MM.1S (cell line): ENCODE measurements around the gene JPT2.

ENCODE experiments used
- DNase-seq: peaks from one replicate; pipeline ENCODE4 v3.0.0-alpha.2; 2015
- H2AFZ ChIP-seq: fragments of 300-600 bp; sonication (generic); 2 replicates; pipeline ENCODE4 v1.6.0; 2016; ENCODE audit warnings: antibody characterized with exemption, low read length
- H3F3A ChIP-seq: fragments of 300-600 bp; sonication (generic); 2 replicates; pipeline ENCODE4 v1.6.1; 2016; ENCODE audit warnings: mild to moderate bottlenecking, antibody characterized with exemption, low read length, moderate library complexity, mixed read lengths; ENCODE audit not compliant: insufficient read depth
- H3K27ac ChIP-seq: fragments of 300-600 bp; sonication (generic); 2 replicates; pipeline ENCODE4 v1.5.1; 2016; ENCODE audit warnings: mild to moderate bottlenecking, low read length
- H3K27me3 ChIP-seq: fragments of 300-600 bp; sonication (generic); replicated peaks from 2 replicates; pipeline ENCODE4 v1.6.0; 2016; ENCODE audit warnings: low read length; ENCODE audit not compliant: insufficient read depth
- H3K36me3 ChIP-seq: fragments of 300-600 bp; sonication (generic); replicated peaks from 2 replicates; pipeline ENCODE4 v1.6.1; 2016; ENCODE audit warnings: mild to moderate bottlenecking, low read length, mixed read lengths; ENCODE audit not compliant: insufficient read depth
- H3K4me1 ChIP-seq: fragments of 300-600 bp; sonication (generic); 2 replicates; pipeline ENCODE4 v1.6.1; 2016; ENCODE audit warnings: low read length, mixed read lengths
- H3K4me2 ChIP-seq: fragments of 300-600 bp; sonication (generic); 2 replicates; pipeline ENCODE4 v1.6.0; 2016; ENCODE audit warnings: low read depth, low read length
- H3K4me3 ChIP-seq: fragments of 300-600 bp; sonication (generic); 2 replicates; pipeline ENCODE4 v1.5.1; 2016; ENCODE audit warnings: low read length, mixed read lengths
- H3K79me2 ChIP-seq: fragments of 300-600 bp; sonication (generic); 2 replicates; pipeline ENCODE4 v1.6.1; 2016; ENCODE audit warnings: mixed run types, low read length, mixed read lengths
- H3K9ac ChIP-seq: fragments of 300-600 bp; sonication (generic); 2 replicates; pipeline ENCODE4 v1.6.1; 2016; ENCODE audit warnings: low read length, mixed read lengths
- H3K9me2 ChIP-seq: fragments of 300-600 bp; sonication (generic); replicated peaks from 2 replicates; pipeline ENCODE4 v1.6.1; 2016; ENCODE audit warnings: mild to moderate bottlenecking, low read length, mixed read lengths; ENCODE audit not compliant: insufficient read depth
- H3K9me3 ChIP-seq: fragments of 300-600 bp; sonication (generic); replicated peaks from 2 replicates; pipeline ENCODE4 v1.6.1; 2016; ENCODE audit warnings: mild to moderate bottlenecking, low read length, mixed read lengths; ENCODE audit not compliant: insufficient read depth
- H4K20me1 ChIP-seq: fragments of 300-600 bp; sonication (generic); 2 replicates; pipeline ENCODE4 v1.6.1; 2016; ENCODE audit warnings: mild to moderate bottlenecking, low read length, moderate library complexity, mixed read lengths; ENCODE audit not compliant: insufficient read depth
- EZH2 ChIP-seq: fragments of 300-600 bp; sonication (generic); optimal IDR thresholded peaks from 2 replicates; pipeline ENCODE3; 2017; ENCODE audit warnings: low read depth, mild to moderate bottlenecking, antibody characterized with exemption, low read length, mixed read lengths
- EZH2phosphoT487 ChIP-seq: fragments of 300-600 bp; sonication (generic); IDR thresholded peaks from 2 replicates; pipeline ENCODE4 v1.6.1; 2018; ENCODE audit warnings: antibody characterized with exemption, low read length
- TF ChIP-seq, protein P1 (sequence below): fragments of 300-600 bp; sonication (generic); IDR thresholded peaks from 2 replicates; pipeline ENCODE4 v1.5.1; 2016; ENCODE audit warnings: antibody characterized with exemption, low read length, mixed read lengths

The JPT2 gene

DNA sequence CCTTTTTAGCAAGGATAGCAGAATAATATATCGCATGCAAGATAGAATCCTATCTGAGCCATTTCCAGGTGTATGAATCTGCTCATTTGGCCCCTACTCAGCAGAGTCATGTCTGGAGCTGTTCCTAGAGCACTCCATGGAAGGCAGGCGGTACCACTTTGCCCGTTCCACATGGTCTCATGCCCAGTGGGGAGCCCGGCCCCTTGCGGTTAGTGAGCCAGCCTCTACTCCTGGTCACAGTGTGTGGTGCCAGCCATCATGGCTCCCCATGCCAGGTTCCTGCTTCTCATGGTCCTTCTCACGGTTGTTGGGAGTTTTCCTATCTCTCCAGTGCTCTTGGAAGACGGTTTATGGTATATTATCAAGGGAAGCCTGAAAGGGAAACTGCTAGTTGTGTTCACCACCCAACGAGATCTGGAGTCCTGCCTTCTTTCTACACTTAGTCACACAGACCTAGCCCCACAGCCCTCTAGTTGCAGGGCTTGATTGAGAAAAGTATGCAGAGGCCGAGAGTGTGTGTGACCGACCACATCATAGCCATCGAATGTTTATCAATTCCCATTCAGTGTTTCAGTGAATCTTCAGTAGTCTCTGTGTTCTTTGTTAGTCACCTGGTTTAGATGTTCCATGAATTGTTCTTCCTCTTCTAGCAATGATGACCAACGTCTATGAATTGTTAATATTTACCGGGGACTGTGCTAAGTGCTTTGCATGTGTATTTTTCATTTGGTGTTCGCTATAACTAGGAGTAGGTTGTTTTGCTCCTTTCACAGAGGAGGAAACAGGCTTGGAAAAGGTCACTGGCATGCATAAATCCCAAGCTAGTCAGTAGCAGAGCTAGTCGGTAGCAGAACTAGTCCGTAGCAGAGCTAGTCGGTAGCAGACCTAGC, 9.6 kb downstream of the JPT2 start:
- no peak overlapping the region for H3K4me2 ChIP-seq
- H3K27me3 ChIP-seq: no peaks in the 10 kb centered on the region
- no peak overlapping the region for H3K4me3 ChIP-seq
- H3K9me3 ChIP-seq: no peaks in the 10 kb centered on the region
- no peak for TF ChIP-seq EZH2
- no peak for TF ChIP-seq EZH2phosphoT487
- TF ChIP-seq, protein P1, sequence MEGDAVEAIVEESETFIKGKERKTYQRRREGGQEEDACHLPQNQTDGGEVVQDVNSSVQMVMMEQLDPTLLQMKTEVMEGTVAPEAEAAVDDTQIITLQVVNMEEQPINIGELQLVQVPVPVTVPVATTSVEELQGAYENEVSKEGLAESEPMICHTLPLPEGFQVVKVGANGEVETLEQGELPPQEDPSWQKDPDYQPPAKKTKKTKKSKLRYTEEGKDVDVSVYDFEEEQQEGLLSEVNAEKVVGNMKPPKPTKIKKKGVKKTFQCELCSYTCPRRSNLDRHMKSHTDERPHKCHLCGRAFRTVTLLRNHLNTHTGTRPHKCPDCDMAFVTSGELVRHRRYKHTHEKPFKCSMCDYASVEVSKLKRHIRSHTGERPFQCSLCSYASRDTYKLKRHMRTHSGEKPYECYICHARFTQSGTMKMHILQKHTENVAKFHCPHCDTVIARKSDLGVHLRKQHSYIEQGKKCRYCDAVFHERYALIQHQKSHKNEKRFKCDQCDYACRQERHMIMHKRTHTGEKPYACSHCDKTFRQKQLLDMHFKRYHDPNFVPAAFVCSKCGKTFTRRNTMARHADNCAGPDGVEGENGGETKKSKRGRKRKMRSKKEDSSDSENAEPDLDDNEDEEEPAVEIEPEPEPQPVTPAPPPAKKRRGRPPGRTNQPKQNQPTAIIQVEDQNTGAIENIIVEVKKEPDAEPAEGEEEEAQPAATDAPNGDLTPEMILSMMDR: no peak
- H3K79me2 ChIP-seq: peaks cover 89% of the 10 kb centered on the region
- peaks cover 11% of the 10 kb centered on the region for H4K20me1 ChIP-seq
- H3K9me2 ChIP-seq: no peaks in the 10 kb centered on the region
- H3K27ac ChIP-seq: no peak overlapping the region
- no peaks in the 10 kb centered on the region for H3K4me1 ChIP-seq
- H3F3A ChIP-seq: no peaks in the 10 kb centered on the region
- H2AFZ ChIP-seq: no peak overlapping the region
- no peak for DNase-seq
- H3K9ac ChIP-seq: no peak overlapping the region
- H3K36me3 ChIP-seq: no peaks in the 10 kb centered on the region; the same call in 1 of the 2 replicates

DNA sequence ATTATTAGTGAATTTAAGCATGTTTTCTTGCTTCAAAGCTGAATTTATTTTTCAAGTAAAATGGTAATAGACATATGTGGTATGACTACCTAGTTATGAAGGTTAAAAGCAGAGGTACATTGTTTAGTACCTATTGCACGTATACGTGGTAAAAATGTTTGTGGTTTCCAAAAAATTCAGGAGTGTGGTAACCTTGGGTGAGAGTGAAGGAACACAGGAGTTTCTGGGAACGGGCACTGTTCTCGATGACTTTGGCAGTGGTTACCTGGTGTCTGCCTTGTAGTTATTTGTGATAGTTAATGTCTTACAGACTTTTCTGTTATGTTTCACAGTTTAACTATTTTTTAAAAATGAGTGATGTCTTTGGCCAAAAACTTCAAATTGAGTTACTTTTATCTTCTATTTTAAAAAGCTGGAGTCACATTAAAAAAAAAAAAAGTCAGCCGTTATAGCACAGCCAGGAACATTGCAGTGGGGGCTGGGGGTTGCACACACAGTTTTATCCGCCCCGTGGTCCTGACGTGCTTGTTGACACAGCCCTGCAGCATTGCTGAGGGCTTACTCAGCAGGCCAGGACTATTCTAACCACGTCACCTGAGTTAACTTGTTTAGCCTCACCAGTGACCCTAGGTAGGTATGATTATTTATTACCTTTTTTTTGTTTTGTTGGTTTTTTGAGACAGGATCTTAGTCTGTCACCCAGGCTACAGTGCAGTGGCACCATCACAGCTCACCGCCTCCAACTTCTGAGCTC, 10.9 kb downstream of the JPT2 start:
- no peaks in the 10 kb centered on the region for H3K27me3 ChIP-seq
- H3K9me3 ChIP-seq: no peaks in the 10 kb centered on the region
- H3K36me3 ChIP-seq: peaks cover 4% of the 10 kb centered on the region; the same call in 1 of the 2 replicates
- no peak for DNase-seq
- H4K20me1 ChIP-seq: peaks cover 11% of the 10 kb centered on the region
- no peak overlapping the region for H3K9ac ChIP-seq
- no peak overlapping the region for H3K4me2 ChIP-seq
- no peak for TF ChIP-seq EZH2
- TF ChIP-seq EZH2phosphoT487: no peak
- TF ChIP-seq, protein P1: no peak
- no peaks in the 10 kb centered on the region for H3F3A ChIP-seq
- peaks cover 88% of the 10 kb centered on the region for H3K79me2 ChIP-seq
- H3K4me1 ChIP-seq: no peaks in the 10 kb centered on the region
- H3K27ac ChIP-seq: no peak overlapping the region
- no peaks in the 10 kb centered on the region for H3K9me2 ChIP-seq
- H2AFZ ChIP-seq: no peak overlapping the region
- no peak overlapping the region for H3K4me3 ChIP-seq

DNA sequence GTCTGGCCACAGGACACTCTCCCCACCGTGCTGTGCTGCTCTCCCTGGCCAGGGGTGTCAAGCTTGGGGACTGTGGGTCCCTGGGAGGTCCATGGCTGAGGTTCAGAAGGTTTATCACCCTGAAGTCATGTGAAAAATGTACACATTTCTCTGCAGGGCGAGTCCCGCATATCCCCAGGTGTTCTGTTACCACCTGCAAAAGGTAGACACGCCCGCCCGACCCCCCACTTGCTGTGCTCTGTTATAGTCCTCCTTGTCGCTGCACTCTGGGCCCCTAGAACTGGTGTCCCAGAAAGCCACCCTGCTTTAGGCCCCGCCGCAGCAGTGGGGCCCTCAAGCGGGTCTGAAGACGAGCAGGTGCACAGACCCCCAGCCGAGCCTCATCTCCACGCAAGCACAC, 11.8 kb downstream of the JPT2 start:
- no peaks in the 10 kb centered on the region for H3K4me1 ChIP-seq
- H3F3A ChIP-seq: no peaks in the 10 kb centered on the region
- H2AFZ ChIP-seq: no peak overlapping the region
- no peaks in the 10 kb centered on the region for H3K9me2 ChIP-seq
- H3K79me2 ChIP-seq: peaks cover 85% of the 10 kb centered on the region
- H3K36me3 ChIP-seq: peaks cover 4% of the 10 kb centered on the region; the same call in 1 of the 2 replicates
- H3K27me3 ChIP-seq: no peaks in the 10 kb centered on the region
- H3K9me3 ChIP-seq: no peaks in the 10 kb centered on the region
- TF ChIP-seq, protein P1: no peak
- no peak for TF ChIP-seq EZH2phosphoT487
- TF ChIP-seq EZH2: no peak
- H4K20me1 ChIP-seq: peaks cover 11% of the 10 kb centered on the region
- no peak overlapping the region for H3K4me3 ChIP-seq
- DNase-seq: no peak
- no peak overlapping the region for H3K9ac ChIP-seq
- no peak overlapping the region for H3K4me2 ChIP-seq
- H3K27ac ChIP-seq: no peak overlapping the region
